ENCODE results near the gene RERE.

The RERE gene

GRCh38 chr1:8377271-8377981 is 440.0 kb downstream of the RERE start:
- Mint-ChIP-seq H3K9me3 (no peaks in the 10 kb centered on the region), H3K36me3 (ENCODE audit: low read depth) (peaks cover 67% of the 10 kb centered on the region), H3K4me1 (ENCODE audit: low read depth) (peaks cover 82% of the 10 kb centered on the region), H3K4me3 (no peak overlapping the region), H3K27me3 (no peaks in the 10 kb centered on the region), H3K27ac (peak overlapping the region; percentile 80)
- DNase-seq = no peak

GRCh38 chr1:8376358-8376840 is 441.0 kb downstream of the RERE start:
- DNase-seq = no peak
- H3K4me1 Mint-ChIP-seq (ENCODE audit: low read depth) = peaks cover 81% of the 10 kb centered on the region
- H3K4me3 Mint-ChIP-seq = no peak overlapping the region
- H3K36me3 Mint-ChIP-seq (ENCODE audit: low read depth) = peaks cover 69% of the 10 kb centered on the region
- H3K27ac Mint-ChIP-seq = peak overlapping the region; percentile 74
- no peaks in the 10 kb centered on the region for H3K9me3 Mint-ChIP-seq
- H3K27me3 Mint-ChIP-seq = no peaks in the 10 kb centered on the region

GRCh38 chr1:8374812-8375211 is 442.6 kb downstream of the RERE start:
- no peaks in the 10 kb centered on the region for H3K9me3 Mint-ChIP-seq
- no peak overlapping the region for H3K4me3 Mint-ChIP-seq
- H3K36me3 Mint-ChIP-seq (ENCODE audit: low read depth) = peaks cover 71% of the 10 kb centered on the region
- peaks cover 79% of the 10 kb centered on the region for H3K4me1 Mint-ChIP-seq (ENCODE audit: low read depth)
- H3K27ac Mint-ChIP-seq = peak overlapping the region; percentile 83
- DNase-seq = no peak
- H3K27me3 Mint-ChIP-seq = no peaks in the 10 kb centered on the region

- H3K36me3 Mint-ChIP-seq (ENCODE audit: low read depth) = peaks cover 70% of the 10 kb centered on the region
- H3K27me3 Mint-ChIP-seq = no peaks in the 10 kb centered on the region
- H3K4me1 Mint-ChIP-seq (ENCODE audit: low read depth) = peaks cover 78% of the 10 kb centered on the region
- no peak overlapping the region for H3K4me3 Mint-ChIP-seq
- peak overlapping the region; percentile 83 for H3K27ac Mint-ChIP-seq
- DNase-seq = no peak
- H3K9me3 Mint-ChIP-seq = no peaks in the 10 kb centered on the region
Measured at GRCh38 chr1:8374356-8374755, 443.1 kb downstream of the RERE start.

GRCh38 chr1:8373581-8374241 is 443.7 kb downstream of the RERE start:
- peak; percentile 19 for DNase-seq
- Mint-ChIP-seq H3K4me1 (ENCODE audit: low read depth) (peaks cover 76% of the 10 kb centered on the region), H3K27ac (peak overlapping the region; percentile 84), H3K9me3 (no peaks in the 10 kb centered on the region), H3K4me3 (no peak overlapping the region), H3K36me3 (ENCODE audit: low read depth) (peaks cover 69% of the 10 kb centered on the region), H3K27me3 (no peaks in the 10 kb centered on the region)

GRCh38 chr1:8373125-8373524 is 444.3 kb downstream of the RERE start:
- H3K9me3 Mint-ChIP-seq = no peaks in the 10 kb centered on the region
- H3K4me3 Mint-ChIP-seq = no peak overlapping the region
- no peaks in the 10 kb centered on the region for H3K27me3 Mint-ChIP-seq
- peak overlapping the region; percentile 84 for H3K27ac Mint-ChIP-seq
- peaks cover 63% of the 10 kb centered on the region for H3K36me3 Mint-ChIP-seq (ENCODE audit: low read depth)
- peaks cover 70% of the 10 kb centered on the region for H3K4me1 Mint-ChIP-seq (ENCODE audit: low read depth)
- no peak for DNase-seq

GRCh38 chr1:8371372-8371991 is 446.0 kb downstream of the RERE start:
- H3K4me3 Mint-ChIP-seq = no peak overlapping the region
- H3K27ac Mint-ChIP-seq = peak overlapping the region; percentile 50
- H3K36me3 Mint-ChIP-seq (ENCODE audit: low read depth) = peaks cover 65% of the 10 kb centered on the region
- peak; percentile 26 for DNase-seq
- H3K9me3 Mint-ChIP-seq = no peaks in the 10 kb centered on the region
- no peaks in the 10 kb centered on the region for H3K27me3 Mint-ChIP-seq
- H3K4me1 Mint-ChIP-seq (ENCODE audit: low read depth) = peaks cover 67% of the 10 kb centered on the region

- DNase-seq = no peak
- peak overlapping the region; percentile 38 for H3K27ac Mint-ChIP-seq
- H3K36me3 Mint-ChIP-seq (ENCODE audit: low read depth) = peaks cover 68% of the 10 kb centered on the region
- no peaks in the 10 kb centered on the region for H3K27me3 Mint-ChIP-seq
- H3K4me3 Mint-ChIP-seq = no peak overlapping the region
- no peaks in the 10 kb centered on the region for H3K9me3 Mint-ChIP-seq
- H3K4me1 Mint-ChIP-seq (ENCODE audit: low read depth) = peaks cover 61% of the 10 kb centered on the region
Measured at GRCh38 chr1:8370905-8371315, 446.5 kb downstream of the RERE start.

GRCh38 chr1:8370046-8370881 is 447.2 kb downstream of the RERE start:
- no peak for DNase-seq
- no peak overlapping the region for H3K4me3 Mint-ChIP-seq
- H3K27me3 Mint-ChIP-seq = no peaks in the 10 kb centered on the region
- H3K4me1 Mint-ChIP-seq (ENCODE audit: low read depth) = peaks cover 60% of the 10 kb centered on the region
- peaks cover 75% of the 10 kb centered on the region for H3K36me3 Mint-ChIP-seq (ENCODE audit: low read depth)
- peak overlapping the region; percentile 41 for H3K27ac Mint-ChIP-seq
- no peaks in the 10 kb centered on the region for H3K9me3 Mint-ChIP-seq

GRCh38 chr1:8368956-8369639 is 448.3 kb downstream of the RERE start:
- H3K4me3 Mint-ChIP-seq = no peak overlapping the region
- H3K4me1 Mint-ChIP-seq (ENCODE audit: low read depth) = peaks cover 50% of the 10 kb centered on the region
- peaks cover 74% of the 10 kb centered on the region for H3K36me3 Mint-ChIP-seq (ENCODE audit: low read depth)
- DNase-seq = no peak
- H3K27me3 Mint-ChIP-seq = no peaks in the 10 kb centered on the region
- H3K27ac Mint-ChIP-seq = peak overlapping the region; percentile 39
- no peaks in the 10 kb centered on the region for H3K9me3 Mint-ChIP-seq

GRCh38 chr1:8367571-8368194 is 449.8 kb downstream of the RERE start:
- peak overlapping the region; percentile 72 for H3K27ac Mint-ChIP-seq
- no peaks in the 10 kb centered on the region for H3K9me3 Mint-ChIP-seq
- no peak overlapping the region for H3K4me3 Mint-ChIP-seq
- peaks cover 39% of the 10 kb centered on the region for H3K4me1 Mint-ChIP-seq (ENCODE audit: low read depth)
- H3K27me3 Mint-ChIP-seq = no peaks in the 10 kb centered on the region
- no peak for DNase-seq
- peaks cover 76% of the 10 kb centered on the region for H3K36me3 Mint-ChIP-seq (ENCODE audit: low read depth)

GRCh38 chr1:8365661-8366362 is 451.6 kb downstream of the RERE start:
- Mint-ChIP-seq H3K9me3 (no peaks in the 10 kb centered on the region), H3K36me3 (ENCODE audit: low read depth) (peaks cover 77% of the 10 kb centered on the region), H3K4me1 (ENCODE audit: low read depth) (peaks cover 24% of the 10 kb centered on the region), H3K27me3 (no peaks in the 10 kb centered on the region), H3K27ac (peak overlapping the region; percentile 44), H3K4me3 (no peak overlapping the region)
- no peak for DNase-seq
